ENCODE data around the gene AFAP1.

GRCh38 chr4:7894098-7894676 lies 45.5 kb downstream of the AFAP1 start:
- no peak for TF ChIP-seq HOXA7 (CRISPR knock-in tag; IDR thresholded peaks at IDR 0.05; ENCODE audit: borderline replicate concordance)
- TF ChIP-seq CTCF (tag by site-specific recombination; IDR thresholded peaks at IDR 0.05): no peak
- TF ChIP-seq ZBTB17 (tag by site-specific recombination; IDR thresholded peaks at IDR 0.05): no peak
- no peak for TF ChIP-seq ATF2 (tag by site-specific recombination; IDR thresholded peaks at IDR 0.05; ENCODE audit: low read depth)
- TF ChIP-seq OVOL3 (tag by site-specific recombination; IDR thresholded peaks at IDR 0.05): no peak
- no peak for TF ChIP-seq ZNF701 (tag by site-specific recombination; IDR thresholded peaks at IDR 0.05)
- TF ChIP-seq ZBTB21 (tag by site-specific recombination; IDR thresholded peaks at IDR 0.05): no peak
- TF ChIP-seq ZNF148 (tag by site-specific recombination; IDR thresholded peaks at IDR 0.05; ENCODE audit: borderline replicate concordance): no peak
- TF ChIP-seq ZNF121 (tag by site-specific recombination; IDR thresholded peaks at IDR 0.05): no peak
- no peak for TF ChIP-seq ZNF530 (tag by site-specific recombination; IDR thresholded peaks at IDR 0.05; ENCODE audit: low read depth)
- TF ChIP-seq ZBTB49 (tag by site-specific recombination; IDR thresholded peaks at IDR 0.05; ENCODE audit: low read depth): no peak
- no peak for TF ChIP-seq ZNF76 (tag by site-specific recombination; IDR thresholded peaks at IDR 0.05; ENCODE audit: borderline replicate concordance, low read depth)
- TF ChIP-seq PRDM10 (tag by site-specific recombination; IDR thresholded peaks at IDR 0.05): no peak
- TF ChIP-seq ZNF830 (tag by site-specific recombination; IDR thresholded peaks at IDR 0.05; ENCODE audit: low read depth): no peak
